SU-DHL-6 (cell line): ENCODE measurements around the gene TBRG1.
A peak's percentile ranks its signal among the peaks of the same experiment; 100 is the strongest.

Experiments
- H2AFZ ChIP-seq: fragments of 200-600 bp; sonication (generic); 2 replicates; pipeline ENCODE4 v1.6.1; 2014; ENCODE audit warnings: low read depth, mild to moderate bottlenecking, moderate library complexity, mixed read lengths, antibody characterized with exemption, low read length; ENCODE audit not compliant: severe bottlenecking
- H3F3A ChIP-seq: fragments of 200-600 bp; shearing (Covaris generic); 2 replicates; pipeline ENCODE4 v1.6.0; 2016; ENCODE audit warnings: antibody characterized with exemption, mild to moderate bottlenecking; ENCODE audit not compliant: insufficient read depth
- H3K27ac ChIP-seq: fragments of 200-600 bp; sonication (generic); 2 replicates; pipeline ENCODE4 v1.5.1; 2016; ENCODE audit warnings: low read depth, mild to moderate bottlenecking, low read length, moderate library complexity, mixed read lengths
- H3K27me3 ChIP-seq: fragments of 200-600 bp; sonication (generic), shearing (Covaris generic); 2 replicates; pipeline ENCODE4 v1.6.0; 2014; ENCODE audit warnings: mild to moderate bottlenecking, low read length
- H3K36me3 ChIP-seq: fragments of 200-600 bp; sonication (generic); 2 replicates; pipeline ENCODE4 v1.6.1; 2014; ENCODE audit warnings: mild to moderate bottlenecking, low read length, mixed read lengths
- H3K4me2 ChIP-seq: fragments of 300-600, 200-600 bp; shearing (Covaris generic), sonication (generic); 2 replicates; pipeline ENCODE4 v1.6.0; 2014; ENCODE audit warnings: low read length, low read depth, mild to moderate bottlenecking; ENCODE audit not compliant: poor library complexity, severe bottlenecking
- H3K4me3 ChIP-seq: fragments of 200-600 bp; sonication (generic); 2 replicates; pipeline ENCODE4 v1.5.1; 2014; ENCODE audit warnings: antibody characterized with exemption, low read length, mild to moderate bottlenecking, mixed read lengths; ENCODE audit not compliant: insufficient read depth, poor library complexity, severe bottlenecking
- H3K79me2 ChIP-seq: fragments of 200-600 bp; sonication (generic); 2 replicates; pipeline ENCODE4 v1.6.1; 2014; ENCODE audit warnings: mild to moderate bottlenecking, low read length, moderate library complexity; ENCODE audit not compliant: insufficient read depth
- H3K9ac ChIP-seq: fragments of 200-600 bp; sonication (generic); 2 replicates; pipeline ENCODE4 v1.7.0; 2014; ENCODE audit warnings: mild to moderate bottlenecking, low read length
- H3K9me2 ChIP-seq: fragments of 200-600 bp; sonication (generic); replicated peaks from 2 replicates; pipeline ENCODE4 v1.6.1; 2014; ENCODE audit warnings: low read length; ENCODE audit not compliant: insufficient read depth
- H3K9me3 ChIP-seq: fragments of 200-600 bp; sonication (generic); 2 replicates; pipeline ENCODE4 v1.6.1; 2014; ENCODE audit warnings: low read length, mixed read lengths; ENCODE audit not compliant: insufficient read depth
- H4K20me1 ChIP-seq: fragments of 200-600 bp; sonication (generic); 2 replicates; pipeline ENCODE4 v1.6.1; 2014; ENCODE audit warnings: low read depth, mild to moderate bottlenecking, antibody characterized with exemption, low read length, moderate library complexity, mixed read lengths
- CTCF ChIP-seq: fragments of 200-600 bp; sonication (generic); IDR thresholded peaks from one replicate; pipeline ENCODE4 v1.5.1; 2017; ENCODE audit warnings: antibody characterized with exemption, mild to moderate bottlenecking, low read length, moderate library complexity; ENCODE audit not compliant: insufficient read depth, poor library complexity, severe bottlenecking
- EZH2phosphoT487 ChIP-seq: fragments of 200-600 bp; sonication (generic), shearing (Covaris generic); conservative IDR thresholded peaks from 2 replicates; pipeline ENCODE4 v1.6.1; 2018; ENCODE audit warnings: mild to moderate bottlenecking, antibody characterized with exemption, low read length, moderate library complexity, mixed read lengths

Gene TBRG1

GRCh38 chr11:124643042-124643604, 20.5 kb downstream of the TBRG1 start:
- H3K4me2 ChIP-seq: no peak overlapping the region

GRCh38 chr11:124643605-124644425, 21.2 kb downstream of the TBRG1 start:
- no peaks in the 10 kb centered on the region for H3F3A ChIP-seq
- no peak overlapping the region for H3K9ac ChIP-seq
- H3K27me3 ChIP-seq: no peaks in the 10 kb centered on the region
- no peak overlapping the region for H2AFZ ChIP-seq
- H3K36me3 ChIP-seq: no peaks in the 10 kb centered on the region
- no peak for TF ChIP-seq CTCF
- no peak for TF ChIP-seq EZH2phosphoT487
- H3K79me2 ChIP-seq: no peaks in the 10 kb centered on the region
- H3K4me3 ChIP-seq: no peak overlapping the region
- no peaks in the 10 kb centered on the region for H3K9me3 ChIP-seq
- H3K9me2 ChIP-seq: no peaks in the 10 kb centered on the region
- no peak overlapping the region for H3K4me2 ChIP-seq
- H3K27ac ChIP-seq: no peak overlapping the region
- H4K20me1 ChIP-seq: no peaks in the 10 kb centered on the region

More at GRCh38 chr11:124643042-124643604, 20.5 kb downstream of the TBRG1 start:
- no peaks in the 10 kb centered on the region for H3K9me3 ChIP-seq
- no peaks in the 10 kb centered on the region for H3K36me3 ChIP-seq
- H3K4me3 ChIP-seq: no peak overlapping the region
- no peaks in the 10 kb centered on the region for H3K79me2 ChIP-seq
- H4K20me1 ChIP-seq: no peaks in the 10 kb centered on the region
- TF ChIP-seq EZH2phosphoT487 (no peak), CTCF (no peak)
- H3K27ac ChIP-seq: no peak overlapping the region
- no peaks in the 10 kb centered on the region for H3K9me2 ChIP-seq
- H3K9ac ChIP-seq: no peak overlapping the region
- H3F3A ChIP-seq: no peaks in the 10 kb centered on the region
- no peaks in the 10 kb centered on the region for H3K27me3 ChIP-seq
- no peak overlapping the region for H2AFZ ChIP-seq

GRCh38 chr11:124644426-124645280, 22.0 kb downstream of the TBRG1 start:
- Histone ChIP-seq H3K27me3 (no peaks in the 10 kb centered on the region), H2AFZ (no peak overlapping the region), H3K4me3 (no peak overlapping the region), H3F3A (no peaks in the 10 kb centered on the region), H3K27ac (no peak overlapping the region), H3K36me3 (no peaks in the 10 kb centered on the region), H3K79me2 (no peaks in the 10 kb centered on the region), H3K9me3 (no peaks in the 10 kb centered on the region), H3K4me2 (no peak overlapping the region), H4K20me1 (no peaks in the 10 kb centered on the region), H3K9ac (no peak overlapping the region), H3K9me2 (no peaks in the 10 kb centered on the region)
- TF ChIP-seq EZH2phosphoT487 (no peak), CTCF (peak; percentile 65)
